Measurements from ENCODE around the gene ZBTB21.

DNA sequence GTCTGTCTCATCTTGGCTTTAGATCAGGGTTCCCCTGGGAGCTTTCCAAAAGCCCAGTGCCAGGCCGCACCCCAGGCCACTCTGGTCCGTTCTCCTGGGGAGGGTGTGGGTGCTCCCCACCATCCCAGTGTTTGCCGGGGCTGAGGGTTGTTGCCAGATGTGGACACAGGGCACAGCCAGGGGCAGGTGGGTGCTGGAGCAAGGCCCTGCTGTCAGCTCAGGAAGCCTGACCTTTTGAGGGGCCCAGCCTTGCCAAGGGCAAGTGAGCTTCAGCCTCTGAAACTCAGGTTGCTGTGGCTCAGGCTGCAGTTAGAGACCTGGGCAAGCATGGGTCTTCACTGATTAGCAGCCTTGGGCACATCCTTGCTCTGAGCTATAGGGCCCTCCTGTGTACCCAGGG lies 22.8 kb upstream of the ZBTB21 start:
- TF ChIP-seq CTCF (IDR thresholded peaks at IDR 0.05): no peak
- TF ChIP-seq POLR2A (IDR thresholded peaks at IDR 0.05): no peak
